SK-N-SH treated with all-trans-retinoic acid at 6 μM for 48 hours (cell line): ENCODE results near the gene GOLT1A.

Experiments used
- ATAC-seq: fragments of 200-7000 bp; cut with Tn5 transposase; 3 replicates; pipeline ENCODE4 v1.9.1; 2020; ENCODE audit warnings: mild to moderate bottlenecking, moderate library complexity
- ARNTL ChIP-seq: fragments of 450-650 bp; formaldehyde crosslinking; IDR thresholded peaks from 2 replicates; pipeline ENCODE4 v1.5.0; 2020; ENCODE audit warnings: low read depth, mild to moderate bottlenecking, moderate library complexity, borderline replicate concordance
- BACH2 ChIP-seq: fragments of 250-450 bp; sonication (Bioruptor Pico); IDR thresholded peaks from 2 replicates; pipeline ENCODE4 v1.9.0; 2021; ENCODE audit warnings: mild to moderate bottlenecking, borderline replicate concordance
- CSDC2 ChIP-seq: fragments of 250-450 bp; sonication (Bioruptor Pico); IDR thresholded peaks from 2 replicates; pipeline ENCODE4 v1.5.0; 2020; ENCODE audit warnings: mild to moderate bottlenecking, moderate library complexity
- ESRRG ChIP-seq: fragments of 250-450 bp; sonication (Bioruptor Pico); IDR thresholded peaks from 2 replicates; pipeline ENCODE4 v1.6.1; 2021; ENCODE audit warnings: mild to moderate bottlenecking
- ISL1 ChIP-seq: fragments of 250-450 bp; sonication (Bioruptor Pico); IDR thresholded peaks from 2 replicates; pipeline ENCODE4 v2.1.2; 2022; ENCODE audit warnings: mild to moderate bottlenecking, moderate library complexity
- OSR1 ChIP-seq: fragments of 250-450 bp; sonication (Bioruptor Pico); IDR thresholded peaks from 2 replicates; pipeline ENCODE4 v1.8.0; 2022; ENCODE audit warnings: moderate library complexity, mild to moderate bottlenecking, inconsistent platforms
- RARB ChIP-seq: fragments of 250-450 bp; sonication (Bioruptor Pico); IDR thresholded peaks from 2 replicates; pipeline ENCODE4 v1.8.0; 2021; ENCODE audit warnings: mild to moderate bottlenecking, moderate library complexity
- SNAI2 ChIP-seq: fragments of 250-450 bp; sonication (Bioruptor Pico); IDR thresholded peaks from 2 replicates; pipeline ENCODE4 v1.5.0; 2020; ENCODE audit warnings: mild to moderate bottlenecking, moderate library complexity
- TCF4 ChIP-seq: fragments of 250-450 bp; sonication (Bioruptor Pico); IDR thresholded peaks from 2 replicates; pipeline ENCODE4 v1.8.0; 2021; ENCODE audit warnings: mild to moderate bottlenecking, moderate library complexity, borderline replicate concordance
- TOX ChIP-seq: fragments of 250-450 bp; sonication (Bioruptor Pico); IDR thresholded peaks from 2 replicates; pipeline ENCODE4 v1.8.0; 2021; ENCODE audit warnings: mild to moderate bottlenecking, moderate library complexity, borderline replicate concordance
- ZC3H10 ChIP-seq: fragments of 250-450 bp; sonication (Bioruptor Pico); IDR thresholded peaks from 2 replicates; pipeline ENCODE4 v1.5.1; 2021; ENCODE audit warnings: mild to moderate bottlenecking, moderate library complexity
- ZFP3 ChIP-seq: fragments of 250-450 bp; sonication (Bioruptor Pico); IDR thresholded peaks from 2 replicates; pipeline ENCODE4 v1.5.0; 2020; ENCODE audit warnings: mild to moderate bottlenecking, moderate library complexity
- ZFP30 ChIP-seq: fragments of 450-650 bp; formaldehyde crosslinking; IDR thresholded peaks from 2 replicates; pipeline ENCODE4 v1.5.0; 2022; ENCODE audit warnings: mild to moderate bottlenecking, moderate library complexity
- ZNF565 ChIP-seq: fragments of 450-650 bp; formaldehyde crosslinking; conservative IDR thresholded peaks from 2 replicates; pipeline ENCODE4 v1.5.0; 2020; ENCODE audit warnings: low read depth, mild to moderate bottlenecking, moderate library complexity
- ZNF70 ChIP-seq: fragments of 450-650 bp; formaldehyde crosslinking; IDR thresholded peaks from 2 replicates; pipeline ENCODE4 v1.5.0; 2020; ENCODE audit warnings: mild to moderate bottlenecking, moderate library complexity
- ZNF8 ChIP-seq: fragments of 450-650 bp; formaldehyde crosslinking; IDR thresholded peaks from 2 replicates; pipeline ENCODE4 v1.5.0; 2020; ENCODE audit warnings: mild to moderate bottlenecking, moderate library complexity
- TF ChIP-seq, protein P1 (sequence below): fragments of 250-450 bp; sonication (Bioruptor Pico); IDR thresholded peaks from 2 replicates; pipeline ENCODE4 v1.8.0; 2020; ENCODE audit warnings: mild to moderate bottlenecking, moderate library complexity, borderline replicate concordance
- TF ChIP-seq, protein P2 (sequence below): fragments of 250-450 bp; sonication (Bioruptor Pico); IDR thresholded peaks from 2 replicates; pipeline ENCODE4 v1.5.1; 2021; ENCODE audit warnings: mild to moderate bottlenecking, moderate library complexity
- TF ChIP-seq, protein P3 (sequence below): fragments of 250-450 bp; sonication (Bioruptor Pico); IDR thresholded peaks from 2 replicates; pipeline ENCODE4 v1.5.1; 2020; ENCODE audit warnings: low read depth, mild to moderate bottlenecking, moderate library complexity
- TF ChIP-seq, protein P4 (sequence below): fragments of 250-450 bp; sonication (Bioruptor Pico); IDR thresholded peaks from 2 replicates; pipeline ENCODE4 v1.5.0; 2020; ENCODE audit warnings: mild to moderate bottlenecking, moderate library complexity
- TF ChIP-seq, protein P5 (sequence below): fragments of 250-450 bp; sonication (Bioruptor Pico); IDR thresholded peaks from 2 replicates; pipeline ENCODE4 v1.8.0; 2021; ENCODE audit warnings: low read depth, mild to moderate bottlenecking, moderate library complexity, borderline replicate concordance

Gene GOLT1A, protein sequence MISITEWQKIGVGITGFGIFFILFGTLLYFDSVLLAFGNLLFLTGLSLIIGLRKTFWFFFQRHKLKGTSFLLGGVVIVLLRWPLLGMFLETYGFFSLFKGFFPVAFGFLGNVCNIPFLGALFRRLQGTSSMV

DNA sequence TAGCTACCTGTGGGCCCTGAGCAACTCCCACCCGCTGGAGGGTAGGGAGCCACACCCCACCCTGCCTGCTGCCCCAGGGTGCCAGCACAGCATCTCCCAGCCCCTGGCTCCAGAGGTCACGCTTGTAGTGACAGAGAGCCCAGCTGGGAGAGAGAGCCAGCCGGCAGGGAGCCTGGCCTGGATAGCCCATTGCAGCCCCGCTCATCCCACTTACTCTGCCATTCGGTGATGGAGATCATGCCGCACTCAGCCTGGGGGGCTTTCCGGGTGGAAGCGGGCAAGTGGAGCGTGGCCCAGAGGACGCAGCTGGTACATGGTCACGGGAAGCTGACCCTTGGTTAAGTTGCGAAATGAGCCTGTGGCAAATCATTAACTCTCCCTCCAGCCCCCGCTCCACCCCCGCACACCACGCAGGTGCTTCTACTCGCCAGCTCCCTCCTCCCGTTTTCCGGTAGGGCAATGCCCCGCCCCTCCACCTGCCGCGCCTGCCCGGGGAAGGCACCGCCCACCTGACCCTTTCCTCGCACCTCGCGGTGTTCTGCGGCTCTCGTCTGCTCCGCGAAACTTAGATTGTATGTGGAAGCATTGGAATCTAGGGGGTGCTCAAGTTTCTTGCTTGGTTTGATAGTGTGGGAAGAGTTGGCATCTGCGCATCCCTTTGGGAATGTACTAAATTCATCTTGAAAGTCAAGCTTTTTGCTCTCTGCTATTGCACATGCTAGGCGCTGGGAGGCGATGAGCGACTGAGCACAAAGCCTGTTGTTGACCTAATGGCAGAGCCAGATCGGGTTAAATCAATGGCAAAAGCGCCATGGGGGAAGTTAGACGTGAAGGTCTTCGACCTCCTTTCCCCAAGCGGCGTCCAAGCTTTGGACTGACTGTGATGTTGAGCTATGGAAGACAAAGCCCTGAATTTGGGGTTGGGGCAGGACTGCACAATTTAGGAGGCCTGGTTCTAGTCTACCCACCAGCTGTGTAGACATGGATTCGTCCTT, at the start of gene GOLT1A:
GOLT1A (minus strand) TSS at position 321 of the 995 bp plus-strand sequence; CDS start at position 239, 82 bp downstream.
- peak; percentile 78 for ATAC-seq
- TF ChIP-seq, protein P1, sequence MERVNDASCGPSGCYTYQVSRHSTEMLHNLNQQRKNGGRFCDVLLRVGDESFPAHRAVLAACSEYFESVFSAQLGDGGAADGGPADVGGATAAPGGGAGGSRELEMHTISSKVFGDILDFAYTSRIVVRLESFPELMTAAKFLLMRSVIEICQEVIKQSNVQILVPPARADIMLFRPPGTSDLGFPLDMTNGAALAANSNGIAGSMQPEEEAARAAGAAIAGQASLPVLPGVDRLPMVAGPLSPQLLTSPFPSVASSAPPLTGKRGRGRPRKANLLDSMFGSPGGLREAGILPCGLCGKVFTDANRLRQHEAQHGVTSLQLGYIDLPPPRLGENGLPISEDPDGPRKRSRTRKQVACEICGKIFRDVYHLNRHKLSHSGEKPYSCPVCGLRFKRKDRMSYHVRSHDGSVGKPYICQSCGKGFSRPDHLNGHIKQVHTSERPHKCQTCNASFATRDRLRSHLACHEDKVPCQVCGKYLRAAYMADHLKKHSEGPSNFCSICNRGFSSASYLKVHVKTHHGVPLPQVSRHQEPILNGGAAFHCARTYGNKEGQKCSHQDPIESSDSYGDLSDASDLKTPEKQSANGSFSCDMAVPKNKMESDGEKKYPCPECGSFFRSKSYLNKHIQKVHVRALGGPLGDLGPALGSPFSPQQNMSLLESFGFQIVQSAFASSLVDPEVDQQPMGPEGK: no peak
- TF ChIP-seq ZNF70 (no peak), ZNF8 (no peak), ZFP3 (CRISPR knock-in tag) (no peak), BACH2 (CRISPR knock-in tag) (no peak), ZFP30 (CRISPR knock-in tag) (no peak)

DNA sequence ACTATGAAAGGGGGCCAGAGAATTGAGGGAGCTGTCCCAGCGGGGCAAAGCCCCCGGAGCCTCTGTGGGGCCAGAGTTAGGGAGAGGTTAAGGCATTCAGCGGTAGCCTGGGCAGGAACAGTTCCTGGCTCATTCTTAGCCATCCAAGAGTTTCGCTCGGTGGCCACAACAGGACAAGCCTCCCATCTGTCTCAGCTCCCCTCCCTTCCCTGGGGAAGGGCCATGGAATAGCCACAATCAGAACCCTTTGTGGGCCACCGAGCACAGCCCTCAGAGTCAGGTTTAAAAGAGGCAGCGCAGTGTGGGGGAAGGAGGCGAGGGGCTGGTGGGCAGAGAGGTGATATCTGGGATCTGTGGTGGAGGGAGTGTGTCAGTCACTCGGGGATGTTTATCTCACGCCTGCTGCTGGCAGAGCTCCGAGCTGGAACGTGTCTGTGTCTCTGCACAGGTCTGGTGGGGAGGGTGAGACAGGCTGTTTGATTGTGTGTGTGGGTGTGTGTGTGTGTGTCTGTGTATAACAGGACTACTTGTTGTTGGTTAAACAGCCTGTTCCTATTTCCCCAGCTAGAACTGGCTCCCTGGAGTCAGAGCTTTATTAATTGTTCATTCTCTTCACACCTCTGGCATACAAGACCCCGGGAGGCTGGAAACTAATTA, 49.6 kb upstream of the GOLT1A start:
- no peak for TF ChIP-seq OSR1 (CRISPR knock-in tag)
- no peak for TF ChIP-seq ESRRG (CRISPR knock-in tag)
- 0 out of 2 replicates have a peak, but pooled peaks have one; percentile 9 for TF ChIP-seq TCF4 (CRISPR knock-in tag)
- no peak for ATAC-seq

DNA sequence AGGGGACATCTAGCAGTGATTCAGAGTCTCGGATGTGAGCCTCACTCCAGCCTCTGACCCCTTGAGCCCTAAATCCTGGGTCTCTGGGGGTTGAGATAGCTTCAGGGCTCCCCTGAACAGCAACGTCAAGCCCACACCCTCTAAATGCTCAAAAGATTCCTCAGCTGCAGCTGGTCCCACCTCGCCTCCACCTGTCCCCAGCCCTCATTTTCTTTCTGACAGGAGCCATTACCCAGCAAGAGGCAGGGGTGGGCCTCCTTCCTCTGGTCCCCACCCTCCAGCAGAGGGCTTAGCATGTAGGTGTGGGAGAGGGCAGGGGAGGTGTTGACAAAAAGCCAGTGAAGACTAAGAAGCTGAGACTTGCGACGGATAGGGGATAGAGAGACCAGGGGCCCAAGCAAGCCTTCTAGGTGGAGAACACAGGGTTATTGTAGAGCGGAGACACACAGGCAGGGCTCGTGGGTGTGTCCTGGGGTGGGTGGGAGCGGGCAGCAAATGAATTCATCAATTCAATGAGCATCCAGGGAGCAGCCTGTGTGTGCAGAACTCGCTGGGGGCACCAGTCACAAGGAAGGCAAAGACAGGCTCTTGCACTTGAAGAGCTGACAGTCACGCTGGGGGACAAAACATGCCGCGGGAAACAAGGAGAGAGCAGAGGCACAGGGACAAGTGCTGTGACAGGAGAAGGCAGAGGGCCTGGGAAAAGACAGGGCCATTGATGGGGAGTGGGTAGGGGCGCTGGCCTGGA, 48.9 kb upstream of the GOLT1A start:
- ATAC-seq: no peak
- TF ChIP-seq CSDC2 (CRISPR knock-in tag) (no peak), BACH2 (CRISPR knock-in tag) (no peak), ZNF70 (no peak), RARB (CRISPR knock-in tag) (no peak), ZNF565 (CRISPR knock-in tag) (no peak), ISL1 (CRISPR knock-in tag) (no peak), ESRRG (CRISPR knock-in tag) (no peak), ZC3H10 (no peak), ZNF8 (no peak), ZFP30 (CRISPR knock-in tag) (no peak), TOX (CRISPR knock-in tag) (no peak), TCF4 (CRISPR knock-in tag) (no peak), ARNTL (CRISPR knock-in tag) (no peak), OSR1 (CRISPR knock-in tag) (no peak), SNAI2 (CRISPR knock-in tag) (no peak)
- TF ChIP-seq, protein P2, sequence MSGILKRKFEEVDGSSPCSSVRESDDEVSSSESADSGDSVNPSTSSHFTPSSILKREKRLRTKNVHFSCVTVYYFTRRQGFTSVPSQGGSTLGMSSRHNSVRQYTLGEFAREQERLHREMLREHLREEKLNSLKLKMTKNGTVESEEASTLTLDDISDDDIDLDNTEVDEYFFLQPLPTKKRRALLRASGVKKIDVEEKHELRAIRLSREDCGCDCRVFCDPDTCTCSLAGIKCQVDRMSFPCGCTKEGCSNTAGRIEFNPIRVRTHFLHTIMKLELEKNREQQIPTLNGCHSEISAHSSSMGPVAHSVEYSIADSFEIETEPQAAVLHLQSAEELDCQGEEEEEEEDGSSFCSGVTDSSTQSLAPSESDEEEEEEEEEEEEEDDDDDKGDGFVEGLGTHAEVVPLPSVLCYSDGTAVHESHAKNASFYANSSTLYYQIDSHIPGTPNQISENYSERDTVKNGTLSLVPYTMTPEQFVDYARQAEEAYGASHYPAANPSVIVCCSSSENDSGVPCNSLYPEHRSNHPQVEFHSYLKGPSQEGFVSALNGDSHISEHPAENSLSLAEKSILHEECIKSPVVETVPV (CRISPR knock-in tag): no peak
- TF ChIP-seq, protein P3, sequence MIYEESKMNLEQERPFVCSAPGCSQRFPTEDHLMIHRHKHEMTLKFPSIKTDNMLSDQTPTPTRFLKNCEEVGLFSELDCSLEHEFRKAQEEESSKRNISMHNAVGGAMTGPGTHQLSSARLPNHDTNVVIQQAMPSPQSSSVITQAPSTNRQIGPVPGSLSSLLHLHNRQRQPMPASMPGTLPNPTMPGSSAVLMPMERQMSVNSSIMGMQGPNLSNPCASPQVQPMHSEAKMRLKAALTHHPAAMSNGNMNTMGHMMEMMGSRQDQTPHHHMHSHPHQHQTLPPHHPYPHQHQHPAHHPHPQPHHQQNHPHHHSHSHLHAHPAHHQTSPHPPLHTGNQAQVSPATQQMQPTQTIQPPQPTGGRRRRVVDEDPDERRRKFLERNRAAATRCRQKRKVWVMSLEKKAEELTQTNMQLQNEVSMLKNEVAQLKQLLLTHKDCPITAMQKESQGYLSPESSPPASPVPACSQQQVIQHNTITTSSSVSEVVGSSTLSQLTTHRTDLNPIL (CRISPR knock-in tag): no peak
- TF ChIP-seq, protein P4, sequence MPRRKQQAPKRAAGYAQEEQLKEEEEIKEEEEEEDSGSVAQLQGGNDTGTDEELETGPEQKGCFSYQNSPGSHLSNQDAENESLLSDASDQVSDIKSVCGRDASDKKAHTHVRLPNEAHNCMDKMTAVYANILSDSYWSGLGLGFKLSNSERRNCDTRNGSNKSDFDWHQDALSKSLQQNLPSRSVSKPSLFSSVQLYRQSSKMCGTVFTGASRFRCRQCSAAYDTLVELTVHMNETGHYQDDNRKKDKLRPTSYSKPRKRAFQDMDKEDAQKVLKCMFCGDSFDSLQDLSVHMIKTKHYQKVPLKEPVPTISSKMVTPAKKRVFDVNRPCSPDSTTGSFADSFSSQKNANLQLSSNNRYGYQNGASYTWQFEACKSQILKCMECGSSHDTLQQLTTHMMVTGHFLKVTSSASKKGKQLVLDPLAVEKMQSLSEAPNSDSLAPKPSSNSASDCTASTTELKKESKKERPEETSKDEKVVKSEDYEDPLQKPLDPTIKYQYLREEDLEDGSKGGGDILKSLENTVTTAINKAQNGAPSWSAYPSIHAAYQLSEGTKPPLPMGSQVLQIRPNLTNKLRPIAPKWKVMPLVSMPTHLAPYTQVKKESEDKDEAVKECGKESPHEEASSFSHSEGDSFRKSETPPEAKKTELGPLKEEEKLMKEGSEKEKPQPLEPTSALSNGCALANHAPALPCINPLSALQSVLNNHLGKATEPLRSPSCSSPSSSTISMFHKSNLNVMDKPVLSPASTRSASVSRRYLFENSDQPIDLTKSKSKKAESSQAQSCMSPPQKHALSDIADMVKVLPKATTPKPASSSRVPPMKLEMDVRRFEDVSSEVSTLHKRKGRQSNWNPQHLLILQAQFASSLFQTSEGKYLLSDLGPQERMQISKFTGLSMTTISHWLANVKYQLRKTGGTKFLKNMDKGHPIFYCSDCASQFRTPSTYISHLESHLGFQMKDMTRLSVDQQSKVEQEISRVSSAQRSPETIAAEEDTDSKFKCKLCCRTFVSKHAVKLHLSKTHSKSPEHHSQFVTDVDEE (CRISPR knock-in tag): no peak
- TF ChIP-seq, protein P5, sequence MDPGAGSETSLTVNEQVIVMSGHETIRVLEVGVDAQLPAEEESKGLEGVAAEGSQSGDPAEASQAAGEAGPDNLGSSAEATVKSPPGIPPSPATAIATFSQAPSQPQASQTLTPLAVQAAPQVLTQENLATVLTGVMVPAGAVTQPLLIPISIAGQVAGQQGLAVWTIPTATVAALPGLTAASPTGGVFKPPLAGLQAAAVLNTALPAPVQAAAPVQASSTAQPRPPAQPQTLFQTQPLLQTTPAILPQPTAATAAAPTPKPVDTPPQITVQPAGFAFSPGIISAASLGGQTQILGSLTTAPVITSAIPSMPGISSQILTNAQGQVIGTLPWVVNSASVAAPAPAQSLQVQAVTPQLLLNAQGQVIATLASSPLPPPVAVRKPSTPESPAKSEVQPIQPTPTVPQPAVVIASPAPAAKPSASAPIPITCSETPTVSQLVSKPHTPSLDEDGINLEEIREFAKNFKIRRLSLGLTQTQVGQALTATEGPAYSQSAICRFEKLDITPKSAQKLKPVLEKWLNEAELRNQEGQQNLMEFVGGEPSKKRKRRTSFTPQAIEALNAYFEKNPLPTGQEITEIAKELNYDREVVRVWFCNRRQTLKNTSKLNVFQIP: no peak
